Neuronal stem cell (in vitro differentiated cells): Measurements from ENCODE around the gene TMEM220.

Source experiments
- DNase-seq: peaks from one replicate; pipeline ENCODE4 v3.0.0-alpha.2; 2013; ENCODE audit warnings: low spot score
- H2AFZ ChIP-seq: one replicate; pipeline ENCODE4 v1.6.1; 2013; ENCODE audit warnings: mild to moderate bottlenecking, low read length, inconsistent platforms
- H2AK5ac ChIP-seq: 2 replicates; pipeline ENCODE4 v1.6.1; 2013; ENCODE audit warnings: low read depth, mild to moderate bottlenecking, inconsistent platforms, low read length, moderate library complexity, mixed read lengths
- H2BK120ac ChIP-seq: 2 replicates; pipeline ENCODE4 v1.6.1; 2013; ENCODE audit warnings: low read depth, mild to moderate bottlenecking, inconsistent platforms, low read length, moderate library complexity, mixed read lengths
- H2BK12ac ChIP-seq: one replicate; pipeline ENCODE4 v1.6.1; 2013; ENCODE audit warnings: low read length, inconsistent platforms
- H2BK15ac ChIP-seq: 2 replicates; pipeline ENCODE4 v1.6.1; 2013; ENCODE audit warnings: mild to moderate bottlenecking, low read length, inconsistent platforms, mixed read lengths
- H2BK5ac ChIP-seq: one replicate; pipeline ENCODE4 v1.6.1; 2013; ENCODE audit warnings: inconsistent platforms, mild to moderate bottlenecking, low read length, moderate library complexity
- H3K14ac ChIP-seq: one replicate; pipeline ENCODE4 v1.6.1; 2013; ENCODE audit warnings: low read length, inconsistent platforms
- H3K18ac ChIP-seq: 2 replicates; pipeline ENCODE4 v1.6.1; 2013; ENCODE audit warnings: low read length, inconsistent platforms
- H3K23ac ChIP-seq: 2 replicates; pipeline ENCODE4 v1.6.1; 2013; ENCODE audit warnings: low read depth, mild to moderate bottlenecking, mixed read lengths, low read length, inconsistent platforms; ENCODE audit not compliant: poor library complexity
- H3K27ac ChIP-seq: replicated peaks from 3 replicates; pipeline ENCODE4 v1.5.1; 2013; ENCODE audit warnings: low read length, inconsistent platforms
- H3K27me3 ChIP-seq, 3 experiments: 2 replicates each; pipeline ENCODE4 v1.6.1; 2013; ENCODE audit warnings: low read length in 3 of 3, mild to moderate bottlenecking in 2 of 3, inconsistent platforms in 1 of 3, low read depth in 1 of 3, mixed read lengths in 1 of 3, moderate library complexity in 1 of 3; ENCODE audit not compliant: control insufficient read depth in 3 of 3, insufficient read depth in 3 of 3
- H3K36me3 ChIP-seq, 2 donors: replicated peaks in 1 of 2; 2 replicates each; pipeline ENCODE4 v1.6.1; 2013; ENCODE audit warnings: low read length in 2 of 2; ENCODE audit not compliant: control insufficient read depth in 2 of 2, insufficient read depth in 2 of 2
- H3K4ac ChIP-seq: 2 replicates; pipeline ENCODE4 v1.6.1; 2013; ENCODE audit warnings: inconsistent platforms, mild to moderate bottlenecking, low read length, moderate library complexity
- H3K4me1 ChIP-seq, 2 donors: 1 replicate in 1 of 2; 2 replicates in 1 of 2; pipeline ENCODE4 v1.6.1; 2013; ENCODE audit warnings: low read length in 2 of 2, low read depth in 1 of 2; ENCODE audit not compliant: control insufficient read depth in 2 of 2, insufficient read depth in 1 of 2
- H3K4me2 ChIP-seq: one replicate; pipeline ENCODE4 v1.6.1; 2013; ENCODE audit warnings: mild to moderate bottlenecking, low read length, inconsistent platforms; ENCODE audit not compliant: insufficient read depth, poor library complexity, severe bottlenecking
- H3K4me3 ChIP-seq, 2 donors: 2 replicates each; pipeline ENCODE4 v1.5.1; 2013; ENCODE audit warnings: low read length in 2 of 2, mild to moderate bottlenecking in 2 of 2, inconsistent platforms in 1 of 2, moderate library complexity in 1 of 2
- H3K79me1 ChIP-seq: one replicate; pipeline ENCODE4 v1.6.1; 2013; ENCODE audit warnings: low read depth, mild to moderate bottlenecking, inconsistent platforms, low read length, moderate library complexity
- H3K9ac ChIP-seq: one replicate; pipeline ENCODE4 v1.6.1; 2013; ENCODE audit warnings: mild to moderate bottlenecking, low read depth, low read length, inconsistent platforms; ENCODE audit not compliant: poor library complexity
- H3K9me3 ChIP-seq, 2 donors: replicated peaks in 1 of 2; 2 replicates each; pipeline versions ENCODE3 to v1.6.1; 2013; ENCODE audit warnings: low read length in 2 of 2, mild to moderate bottlenecking in 2 of 2, inconsistent platforms in 1 of 2, low read depth in 1 of 2, mixed read lengths in 1 of 2, moderate library complexity in 1 of 2; ENCODE audit not compliant: control insufficient read depth in 2 of 2, insufficient read depth in 1 of 2
- H4K8ac ChIP-seq: one replicate; pipeline ENCODE4 v1.6.1; 2013; ENCODE audit warnings: low read depth, mild to moderate bottlenecking, inconsistent platforms, low read length, moderate library complexity
- H4K91ac ChIP-seq: one replicate; pipeline ENCODE4 v1.6.1; 2013; ENCODE audit warnings: low read length, low read depth, mild to moderate bottlenecking, inconsistent platforms; ENCODE audit not compliant: poor library complexity
- WGBS, 2 donors: extraction: QIAGEN DNeasy Blood & Tissue Kit; methylation state at CpG; one replicate each; pipeline ENCODE4 v1.1.7; 2013; ENCODE audit warnings: missing lambda C conversion rate in 2 of 2, mixed read lengths in 1 of 2; ENCODE audit not compliant: insufficient read length in 2 of 2, insufficient replicate concordance in 1 of 2; ENCODE audit errors: extremely low coverage in 2 of 2; 5-methylcytosine and 5-hydroxymethylcytosine counted together

TMEM220 gene

DNA sequence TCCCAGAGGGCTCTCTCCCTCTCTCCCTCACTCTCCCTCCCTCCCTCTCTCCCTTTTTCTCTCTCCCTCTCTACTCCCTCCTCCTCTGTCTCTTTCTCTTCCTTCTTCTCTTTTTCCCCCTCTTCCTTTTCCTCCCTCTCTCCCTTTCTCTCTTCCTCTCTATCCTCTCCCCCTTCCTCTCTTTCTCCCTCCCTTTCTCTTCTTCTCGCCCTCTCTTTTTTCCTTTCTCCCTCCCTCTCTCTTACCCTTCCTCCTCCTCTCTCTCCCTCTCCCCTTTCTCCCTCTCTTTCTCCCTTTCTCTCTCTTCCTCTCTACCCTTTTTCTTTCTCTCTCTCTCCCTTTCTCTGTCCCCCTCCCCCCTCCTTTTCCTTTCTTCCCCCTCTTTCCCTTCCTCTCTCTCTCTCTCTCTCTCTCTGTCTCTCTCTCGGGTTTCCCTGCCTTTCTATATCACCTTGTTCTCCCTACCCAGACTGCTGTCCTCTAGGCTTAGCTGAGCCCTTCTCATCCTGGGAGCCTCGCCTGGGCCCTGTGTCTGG is 25.8 kb upstream of the TMEM220 start:
- H2BK120ac ChIP-seq, result no peak overlapping the region
- H3K9me3 ChIP-seq, result no peaks in the 10 kb centered on the region
- no peak overlapping the region for H3K9ac ChIP-seq
- H2BK15ac ChIP-seq, result no peak overlapping the region
- no peak overlapping the region for H4K91ac ChIP-seq
- H3K27ac ChIP-seq, result no peak overlapping the region
- peak overlapping the region; percentile 48 for H3K4me2 ChIP-seq
- H3K36me3 ChIP-seq, result no peaks in the 10 kb centered on the region
- H3K4ac ChIP-seq, result no peak overlapping the region
- no CpG with 5 or more reads among the region's 3 CpGs for WGBS, 2 donors
- no peak for DNase-seq
- no peak overlapping the region for H3K23ac ChIP-seq
- peak overlapping the region; percentile 79 for H2AFZ ChIP-seq
- peaks cover 2 to 19% of the 10 kb centered on the region in 2 donors for H3K4me1 ChIP-seq
- H3K18ac ChIP-seq, result peak overlapping the region; percentile 72
- no peak overlapping the region for H2AK5ac ChIP-seq
- H4K8ac ChIP-seq, result no peak overlapping the region
- no peak overlapping the region for H3K14ac ChIP-seq
- H3K79me1 ChIP-seq, result no peaks in the 10 kb centered on the region
- H3K4me3 ChIP-seq, result no peak overlapping the region
- H2BK5ac ChIP-seq, result no peak overlapping the region
- H2BK12ac ChIP-seq, result no peak overlapping the region
- peaks cover 0 to 8% (median 0%) of the 10 kb centered on the region in 3 experiments for H3K27me3 ChIP-seq

DNA sequence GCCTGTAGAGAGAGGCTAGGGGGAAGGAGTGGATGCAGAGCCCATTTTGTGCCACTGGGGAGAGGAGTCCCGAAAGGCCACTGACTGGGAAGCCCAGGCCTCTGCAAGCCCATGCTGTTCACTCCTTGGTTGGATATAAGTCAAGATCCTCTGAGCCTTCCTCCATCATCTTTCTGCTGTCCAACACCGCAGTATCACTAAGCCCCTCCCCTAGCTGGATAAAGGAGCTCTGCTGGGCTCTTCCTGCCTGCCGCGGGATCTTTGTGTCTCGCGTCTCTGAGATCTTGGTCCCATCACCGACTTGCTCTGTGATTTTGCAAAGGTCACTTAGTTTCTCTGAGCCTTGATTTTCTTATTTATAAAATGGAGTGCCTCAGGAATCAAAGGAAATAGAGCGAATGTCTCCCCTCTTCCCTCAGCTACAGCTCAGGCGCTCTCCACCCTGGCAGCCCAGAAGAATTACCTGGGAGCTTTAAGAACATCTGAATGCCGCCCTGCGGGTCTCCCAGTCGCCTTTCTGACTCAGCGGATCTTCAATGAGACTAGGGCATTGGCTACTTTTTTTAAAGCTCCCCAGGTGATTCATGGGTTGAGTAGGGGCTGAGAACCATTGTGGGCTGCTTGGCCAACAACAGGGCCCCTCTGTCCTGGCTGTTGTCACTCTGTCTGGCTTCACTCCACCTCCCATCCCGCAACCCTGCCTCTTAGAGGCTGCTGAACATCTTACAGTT is 25.2 kb upstream of the TMEM220 start:
- H3K4ac ChIP-seq, result no peak overlapping the region
- no peak overlapping the region for H3K27ac ChIP-seq
- H3K9me3 ChIP-seq, result no peaks in the 10 kb centered on the region
- no peak overlapping the region for H3K18ac ChIP-seq
- H3K36me3 ChIP-seq, result no peaks in the 10 kb centered on the region
- peak overlapping the region; percentile 48 for H3K4me2 ChIP-seq
- no peak overlapping the region for H2AK5ac ChIP-seq
- no peak overlapping the region for H4K91ac ChIP-seq
- H2BK120ac ChIP-seq, result no peak overlapping the region
- H3K23ac ChIP-seq, result no peak overlapping the region
- H3K4me3 ChIP-seq, result no peak overlapping the region
- H2BK5ac ChIP-seq, result no peak overlapping the region
- H3K9ac ChIP-seq, result no peak overlapping the region
- H3K27me3 ChIP-seq, result peaks cover 0 to 10% (median 0%) of the 10 kb centered on the region in 3 experiments
- peak overlapping the region; percentile 79 for H2AFZ ChIP-seq
- H2BK12ac ChIP-seq, result no peak overlapping the region
- H2BK15ac ChIP-seq, result no peak overlapping the region
- whole genome bisulfite sequencing, 2 donors, result no CpG with 5 or more reads among the region's 14 CpGs
- no peak overlapping the region for H3K14ac ChIP-seq
- peaks cover 2 to 19% of the 10 kb centered on the region in 2 donors for H3K4me1 ChIP-seq
- DNase-seq, result no peak
- H4K8ac ChIP-seq, result no peak overlapping the region
- H3K79me1 ChIP-seq, result no peaks in the 10 kb centered on the region

DNA sequence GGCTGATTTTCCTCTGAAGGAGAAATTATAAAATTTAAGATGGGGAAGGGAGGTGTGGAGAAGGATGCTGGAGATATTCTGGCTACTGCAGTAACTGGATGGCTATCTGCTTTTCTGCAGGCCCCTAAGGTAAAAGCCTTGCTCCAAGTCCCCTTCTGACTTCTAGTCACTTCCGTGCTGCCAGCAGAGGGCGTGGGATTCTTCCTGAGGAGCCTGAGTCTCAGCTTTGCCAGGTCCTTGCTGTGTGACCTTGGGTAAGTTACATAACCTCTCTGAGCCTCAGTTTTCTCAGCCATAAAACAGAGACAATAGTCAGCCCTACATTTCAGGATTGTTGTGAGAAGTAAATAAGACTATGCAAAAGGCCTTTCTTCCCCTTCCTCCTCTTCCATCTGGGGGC is 24.3 kb upstream of the TMEM220 start:
- peaks cover 2 to 19% of the 10 kb centered on the region in 2 donors for H3K4me1 ChIP-seq
- H3K4me2 ChIP-seq, result no peak overlapping the region
- H2BK12ac ChIP-seq, result no peak overlapping the region
- no peaks in the 10 kb centered on the region for H3K36me3 ChIP-seq
- no peak for DNase-seq
- no peak overlapping the region for H2BK15ac ChIP-seq
- H3K4me3 ChIP-seq, result no peak overlapping the region
- H2AK5ac ChIP-seq, result no peak overlapping the region
- H3K9me3 ChIP-seq, result no peaks in the 10 kb centered on the region
- H4K91ac ChIP-seq, result no peak overlapping the region
- H3K79me1 ChIP-seq, result no peaks in the 10 kb centered on the region
- no peak overlapping the region for H2BK120ac ChIP-seq
- H2BK5ac ChIP-seq, result no peak overlapping the region
- WGBS, 2 donors, result no CpG with 5 or more reads among the region's 2 CpGs
- no peak overlapping the region for H2AFZ ChIP-seq
- peaks cover 0 to 13% (median 0%) of the 10 kb centered on the region in 3 experiments for H3K27me3 ChIP-seq
- H3K9ac ChIP-seq, result no peak overlapping the region
- H3K18ac ChIP-seq, result no peak overlapping the region
- H3K14ac ChIP-seq, result no peak overlapping the region
- no peak overlapping the region for H3K4ac ChIP-seq
- no peak overlapping the region for H3K27ac ChIP-seq
- H4K8ac ChIP-seq, result no peak overlapping the region
- H3K23ac ChIP-seq, result no peak overlapping the region

DNA sequence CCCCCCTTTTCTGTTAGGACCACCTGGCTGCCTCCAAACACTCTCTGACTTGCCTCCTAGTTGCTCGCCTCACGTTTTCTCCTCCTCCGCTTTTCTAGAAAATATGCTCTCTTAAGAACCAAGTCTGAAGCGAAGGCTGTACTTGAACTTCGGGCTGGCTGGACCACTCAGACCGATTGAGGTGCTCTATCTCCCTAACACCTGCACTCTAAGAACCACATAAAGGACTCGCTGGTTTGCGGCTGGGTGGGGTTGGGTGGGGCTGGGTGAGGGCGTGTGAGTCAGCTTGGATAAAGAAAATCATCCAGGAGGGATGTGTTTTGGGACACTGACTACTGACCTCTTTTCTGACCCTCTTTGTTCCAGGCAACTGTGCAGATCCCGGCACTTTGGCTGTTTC is 22.9 kb upstream of the TMEM220 start:
- no peaks in the 10 kb centered on the region for H3K9me3 ChIP-seq
- H3K36me3 ChIP-seq, result no peaks in the 10 kb centered on the region
- no peak overlapping the region for H2BK15ac ChIP-seq
- no peak for DNase-seq
- no peak overlapping the region for H3K23ac ChIP-seq
- H3K4ac ChIP-seq, result no peak overlapping the region
- H3K4me1 ChIP-seq, result peaks cover 2 to 15% of the 10 kb centered on the region in 2 donors
- H4K8ac ChIP-seq, result no peak overlapping the region
- H3K4me3 ChIP-seq, result no peak overlapping the region
- no peak overlapping the region for H2BK12ac ChIP-seq
- H4K91ac ChIP-seq, result no peak overlapping the region
- no peak overlapping the region for H3K14ac ChIP-seq
- no CpG with 5 or more reads among the region's 10 CpGs for WGBS, 2 donors
- H3K27me3 ChIP-seq, result peaks cover 0 to 13% (median 0%) of the 10 kb centered on the region in 3 experiments
- no peak overlapping the region for H2BK120ac ChIP-seq
- H3K79me1 ChIP-seq, result no peaks in the 10 kb centered on the region
- no peak overlapping the region for H2BK5ac ChIP-seq
- no peak overlapping the region for H2AFZ ChIP-seq
- H3K4me2 ChIP-seq, result no peak overlapping the region
- no peak overlapping the region for H3K18ac ChIP-seq
- no peak overlapping the region for H3K9ac ChIP-seq
- H3K27ac ChIP-seq, result no peak overlapping the region
- H2AK5ac ChIP-seq, result peak overlapping the region; percentile 78
